Renal cortical epithelial cell (primary cell): Measurements from ENCODE around the gene RASGRF2. TPM values are rescaled to one million over a fixed set of nuclear protein-coding genes. Genes with fewer than 3 reads are reported as not detected.

Experiments
- DNase-seq: peaks from one replicate; pipeline ENCODE4 v3.0.0-alpha.2; 2011; ENCODE audit warnings: low read depth
- total RNA-seq: library from RNA; depleted of rRNA; stranded (reverse); fragments of >200 nt; gene quantifications from 2 replicates; pipeline ENCODE4 v1.2.3, GENCODE V29; 2014

The RASGRF2 gene
- total RNA-seq, 1 donor from 2014 or later: 34.2 TPM

DNA sequence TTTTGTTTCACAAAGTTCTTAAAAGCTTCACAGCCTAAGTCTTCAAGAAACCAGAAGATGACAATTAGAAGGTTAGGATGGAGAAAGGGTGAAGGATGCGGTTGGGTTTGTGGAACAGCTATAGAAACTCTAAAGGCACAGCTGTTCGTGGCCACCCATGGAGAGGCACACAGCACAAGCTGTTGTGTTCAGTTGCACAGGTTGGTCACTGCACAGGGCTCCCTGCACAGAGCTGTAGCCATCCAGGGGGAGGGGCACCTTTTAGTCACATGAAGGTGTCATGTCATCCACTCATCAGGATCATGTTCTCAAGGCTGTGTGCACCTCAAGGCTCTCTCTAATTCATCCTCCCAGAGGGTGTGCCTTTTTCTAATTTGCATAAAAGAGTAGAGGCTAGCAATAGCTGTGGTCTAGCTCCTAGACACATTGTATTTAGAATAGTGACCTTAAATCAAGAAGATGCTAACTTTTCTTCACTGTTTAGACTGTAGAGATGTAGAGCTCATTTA lies 5.0 kb upstream of the RASGRF2 start:
- DNase-seq: no peak

- no peak for DNase-seq
Measured at GRCh38 chr5:80956272-80956671, 3.9 kb upstream of the RASGRF2 start.

GRCh38 chr5:80957031-80957761 lies 3.0 kb upstream of the RASGRF2 start:
- no peak for DNase-seq

- no peak for DNase-seq
Measured at GRCh38 chr5:80958616-80959015, 1.5 kb upstream of the RASGRF2 start.

- no peak for DNase-seq
Measured at GRCh38 chr5:80959138-80959537, 1.0 kb upstream of the RASGRF2 start.

GRCh38 chr5:80960531-80961375 lies 590 bp downstream of the RASGRF2 start:
- DNase-seq: no peak

GRCh38 chr5:80961376-80962281 lies 1.5 kb downstream of the RASGRF2 start:
- peak; percentile 84 for DNase-seq

GRCh38 chr5:80962630-80963520 lies 2.7 kb downstream of the RASGRF2 start:
- no peak for DNase-seq

- DNase-seq: no peak
Measured at GRCh38 chr5:80963521-80963895, 3.3 kb downstream of the RASGRF2 start.

DNA sequence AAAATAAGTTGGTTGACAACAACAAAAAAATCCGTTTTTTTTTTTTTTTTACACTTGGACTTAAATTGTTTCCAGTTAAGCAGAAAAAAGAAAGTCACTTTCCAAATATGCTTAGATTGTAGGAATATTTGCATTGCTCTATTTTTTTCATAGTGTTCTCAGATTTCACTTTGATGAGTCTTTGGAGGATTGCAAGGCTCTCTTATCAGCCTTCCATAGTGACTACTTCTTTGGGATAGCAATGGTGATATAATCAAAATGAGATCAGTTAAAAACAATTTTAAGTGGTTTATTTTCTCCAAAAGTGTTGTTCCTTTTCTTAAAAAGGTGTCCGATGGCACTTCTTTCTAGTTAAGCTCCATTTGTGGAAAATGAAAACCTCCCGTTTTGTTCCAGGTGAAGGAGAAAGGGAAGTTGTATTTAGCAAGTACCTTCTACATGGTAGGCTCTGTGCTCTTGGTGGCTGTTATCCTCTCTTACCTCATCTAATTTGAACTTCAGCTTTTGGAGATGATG lies 3.9 kb downstream of the RASGRF2 start:
- no peak for DNase-seq

DNA sequence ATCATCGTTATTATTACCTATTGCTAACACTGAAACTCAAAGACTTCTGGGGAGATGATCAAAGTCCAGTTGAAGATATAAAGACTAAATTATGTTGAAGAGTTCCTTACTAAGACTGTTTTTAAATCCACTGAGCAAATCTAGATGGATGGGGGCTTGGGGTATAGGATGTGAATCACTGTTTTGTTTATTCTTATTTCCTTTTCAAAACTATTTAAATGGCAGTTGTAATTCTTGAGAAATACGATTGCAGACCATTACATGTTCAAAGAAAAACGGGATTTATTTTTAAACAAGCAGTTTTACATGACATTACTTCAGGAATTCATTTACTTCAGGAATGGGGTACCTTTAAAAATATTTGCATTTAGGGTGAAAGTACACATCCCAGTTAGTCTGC lies 4.3 kb downstream of the RASGRF2 start:
- no peak for DNase-seq

DNA sequence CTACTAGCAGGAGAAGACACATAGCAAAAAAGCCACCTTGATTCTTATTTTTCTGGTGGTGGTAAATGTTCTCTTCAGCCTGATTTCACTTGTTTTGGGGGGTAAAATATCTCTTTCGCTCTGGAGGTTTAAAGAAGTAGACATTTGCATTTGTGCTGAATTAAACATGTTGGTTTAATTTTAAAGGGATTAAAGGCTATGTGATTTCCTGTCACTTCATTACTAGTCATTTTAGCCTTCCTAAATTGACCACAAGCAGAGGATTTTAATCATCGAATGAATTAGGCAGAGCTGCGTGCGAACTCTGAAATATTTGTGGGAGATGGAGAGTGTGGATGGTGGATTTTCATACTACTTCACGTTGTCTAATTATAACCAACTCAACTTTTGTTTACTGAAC lies 4.8 kb downstream of the RASGRF2 start:
- no peak for DNase-seq

DNA sequence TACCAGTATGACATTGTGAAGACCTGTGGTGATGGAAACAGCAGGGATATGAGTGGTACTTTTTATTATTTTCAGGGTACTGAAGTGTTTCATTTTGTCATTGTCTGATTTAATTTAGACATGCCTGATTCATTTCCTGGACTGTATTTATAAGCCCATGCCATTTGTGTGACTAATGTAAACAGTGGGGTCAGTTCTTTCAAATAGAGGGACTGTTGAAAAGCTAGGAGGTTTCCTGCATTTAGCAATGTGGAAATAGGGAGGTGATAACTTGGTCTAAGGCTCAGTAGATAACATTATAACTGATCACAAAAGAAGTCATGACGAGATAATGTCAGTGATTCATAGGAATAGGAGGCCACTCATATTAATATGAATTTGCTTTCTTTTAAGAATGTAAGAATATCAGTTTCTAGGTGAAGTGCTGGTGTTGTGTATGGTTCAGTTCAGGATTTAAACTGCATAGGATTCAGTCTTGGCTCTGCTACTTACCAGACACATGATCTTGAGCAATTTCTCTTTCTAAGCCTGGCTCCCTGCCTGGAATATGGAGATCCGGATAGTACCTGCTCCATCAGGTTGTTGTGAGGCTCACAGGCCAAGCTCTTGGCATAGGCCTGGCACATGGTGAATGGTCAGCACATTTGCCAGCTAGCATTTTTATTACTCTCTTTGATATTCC lies 7.5 kb downstream of the RASGRF2 start:
- DNase-seq: peak; percentile 95

- no peak for DNase-seq
Measured at GRCh38 chr5:80973027-80973426, 12.9 kb downstream of the RASGRF2 start.

- no peak for DNase-seq
Measured at GRCh38 chr5:80975065-80975464, 14.9 kb downstream of the RASGRF2 start.

- no peak for DNase-seq
Measured at GRCh38 chr5:80976985-80977384, 16.8 kb downstream of the RASGRF2 start.

DNA sequence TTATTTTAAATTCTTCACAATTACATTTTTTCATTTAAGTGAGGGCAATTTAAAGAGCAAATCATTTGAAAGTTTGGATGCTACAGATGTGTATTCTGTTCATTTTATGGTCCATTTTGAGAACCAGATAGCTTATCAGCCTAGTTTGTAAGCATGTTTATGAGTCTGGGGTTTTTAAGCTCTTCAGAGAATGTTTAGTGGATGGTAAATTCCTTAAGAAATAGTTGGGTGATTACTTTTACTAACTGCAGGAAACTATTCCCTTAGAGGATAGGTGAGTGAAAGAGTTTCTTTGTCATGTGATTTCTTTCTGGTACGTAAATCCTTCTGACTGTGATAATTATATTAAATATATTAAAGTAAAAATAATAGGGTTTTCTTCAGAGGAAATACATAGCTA lies 17.6 kb downstream of the RASGRF2 start:
- DNase-seq: peak; percentile 24

- no peak for DNase-seq
Measured at GRCh38 chr5:80978772-80979317, 18.7 kb downstream of the RASGRF2 start.

DNA sequence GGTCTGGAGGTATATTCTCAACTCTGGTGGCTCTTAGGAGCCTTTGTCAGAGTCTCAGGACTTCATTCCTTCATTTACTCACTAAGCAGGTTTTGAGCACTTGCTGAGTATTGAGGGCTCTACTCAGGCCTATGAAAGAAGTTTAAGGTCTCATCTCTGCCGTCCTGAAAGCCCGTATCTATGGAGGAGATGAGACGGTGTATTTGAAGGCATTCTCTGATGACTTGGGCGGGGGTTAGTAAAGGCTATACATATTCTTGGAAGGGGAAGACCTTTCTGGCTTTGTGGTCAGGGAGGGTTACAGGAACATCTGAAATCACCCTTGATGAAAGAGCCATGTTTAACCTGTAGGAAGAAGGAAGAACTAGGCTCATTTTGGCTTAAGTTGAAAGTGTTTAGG lies 21.9 kb downstream of the RASGRF2 start:
- no peak for DNase-seq
